Small intestine (tissue), 16 donors: ENCODE results near the gene PLXNA3. TPM values are rescaled to one million over a fixed set of nuclear protein-coding genes. Genes with fewer than 3 reads are reported as not detected.

Experiments used
- DNase-seq, 2 donors: peaks; one replicate each; pipeline versions ENCODE4 v3.0.0 to v3.0.0-alpha.2; 2013
- FAIRE-seq: peaks from 2 replicates; lab custom pipeline; 2012; peaks lifted over from hg19 to GRCh38; lab: Jason Lieb, UNC
- H3K27ac ChIP-seq, 3 donors: one replicate each; pipeline ENCODE4 v1.5.1; 2013; ENCODE audit warnings: low read length in 2 of 3, mild to moderate bottlenecking in 2 of 3, control low read depth in 1 of 3, inconsistent platforms in 1 of 3, low read depth in 1 of 3, moderate library complexity in 1 of 3
- H3K27me3 ChIP-seq, 3 donors: one replicate each; pipeline ENCODE4 v1.6.1; 2013; ENCODE audit warnings: low read length in 3 of 3, inconsistent platforms in 1 of 3; ENCODE audit not compliant: control insufficient read depth in 3 of 3, insufficient read depth in 3 of 3
- H3K36me3 ChIP-seq, 3 donors: one replicate each; pipeline ENCODE4 v1.6.1; 2013; ENCODE audit warnings: low read length in 3 of 3, inconsistent platforms in 1 of 3, low read depth in 1 of 3, mild to moderate bottlenecking in 1 of 3, moderate library complexity in 1 of 3; ENCODE audit not compliant: control insufficient read depth in 3 of 3, insufficient read depth in 2 of 3
- H3K4me1 ChIP-seq, 3 donors: one replicate each; pipeline ENCODE4 v1.6.1; 2013; ENCODE audit warnings: low read length in 2 of 3, inconsistent platforms in 1 of 3, low read depth in 1 of 3, mild to moderate bottlenecking in 1 of 3, moderate library complexity in 1 of 3; ENCODE audit not compliant: control insufficient read depth in 3 of 3, insufficient read depth in 2 of 3
- H3K4me3 ChIP-seq, 3 donors: one replicate each; pipeline ENCODE4 v1.5.1; 2013; ENCODE audit warnings: low read length in 3 of 3, control low read depth in 1 of 3, inconsistent platforms in 1 of 3, low read depth in 1 of 3, mild to moderate bottlenecking in 1 of 3, moderate library complexity in 1 of 3
- H3K9me3 ChIP-seq, 2 donors: one replicate each; pipeline ENCODE4 v1.6.1; 2013; ENCODE audit warnings: low read depth in 1 of 2, low read length in 1 of 2; ENCODE audit not compliant: control insufficient read depth in 2 of 2, insufficient read depth in 1 of 2
- WGBS, 3 donors: extraction: QIAGEN DNeasy Blood & Tissue Kit; methylation state at CpG; one replicate each; pipeline ENCODE4 v1.1.7; 2013; 5-methylcytosine and 5-hydroxymethylcytosine counted together
- long read RNA-seq, 10 donors: transcript quantifications; one replicate each; lab custom pipeline, GENCODE V29; 2026
- polyA plus RNA-seq, 4 donors: library from polyadenylated mRNA; stranded (reverse) in 3 of 4; unstranded in 1 of 4; fragments of 200-250 nt in 3 of 4; fragments of 120-200 nt in 1 of 4; gene quantifications; one replicate each; pipeline versions ENCODE4 v1.2.1 to v1.2.3, GENCODE V29; 2013
- donor health status: healthy with polysubstance abuse.
- donor health status: control.
- donor health status: control.
- donor health status: Bipolar disorder and iron deficiency.
- donor health status: healthy.

The PLXNA3 gene
- polyA plus RNA-seq = 10 to 100 TPM in 2 of 4 donors, 1 to 10 TPM in 2; 3.2 to 30.1 (median 9.6) TPM
- long read RNA-seq, donor 1, partial matches to known transcripts = 7 of 10 reads
- long read RNA-seq, donor 1, other reads (novel, unspliced or antisense) = 0 of 10 reads
- long read RNA-seq, donor 2, partial matches to known transcripts = 0 of 18 reads
- long read RNA-seq, donor 2, other reads (novel, unspliced or antisense) = 17 of 18 reads
- long read RNA-seq, donor 3, partial matches to known transcripts = 15 of 84 reads
- long read RNA-seq, donor 3, other reads (novel, unspliced or antisense) = 65 of 84 reads
- long read RNA-seq, donor 4 = 0 reads
- long read RNA-seq, donor 5 = 0 reads
- long read RNA-seq, donor 6 = 0 reads
- long read RNA-seq, donor 7, partial matches to known transcripts = 5 of 6 reads
- long read RNA-seq, donor 7, other reads (novel, unspliced or antisense) = 0 of 6 reads
- long read RNA-seq, donor 8, partial matches to known transcripts = 0 of 6 reads
- long read RNA-seq, donor 8, other reads (novel, unspliced or antisense) = 6 of 6 reads
- long read RNA-seq, donor 9, partial matches to known transcripts = 0 of 12 reads
- long read RNA-seq, donor 9, other reads (novel, unspliced or antisense) = 11 of 12 reads
- long read RNA-seq, donor 10, partial matches to known transcripts = 5 of 9 reads
- long read RNA-seq, donor 10, other reads (novel, unspliced or antisense) = 0 of 9 reads

DNA sequence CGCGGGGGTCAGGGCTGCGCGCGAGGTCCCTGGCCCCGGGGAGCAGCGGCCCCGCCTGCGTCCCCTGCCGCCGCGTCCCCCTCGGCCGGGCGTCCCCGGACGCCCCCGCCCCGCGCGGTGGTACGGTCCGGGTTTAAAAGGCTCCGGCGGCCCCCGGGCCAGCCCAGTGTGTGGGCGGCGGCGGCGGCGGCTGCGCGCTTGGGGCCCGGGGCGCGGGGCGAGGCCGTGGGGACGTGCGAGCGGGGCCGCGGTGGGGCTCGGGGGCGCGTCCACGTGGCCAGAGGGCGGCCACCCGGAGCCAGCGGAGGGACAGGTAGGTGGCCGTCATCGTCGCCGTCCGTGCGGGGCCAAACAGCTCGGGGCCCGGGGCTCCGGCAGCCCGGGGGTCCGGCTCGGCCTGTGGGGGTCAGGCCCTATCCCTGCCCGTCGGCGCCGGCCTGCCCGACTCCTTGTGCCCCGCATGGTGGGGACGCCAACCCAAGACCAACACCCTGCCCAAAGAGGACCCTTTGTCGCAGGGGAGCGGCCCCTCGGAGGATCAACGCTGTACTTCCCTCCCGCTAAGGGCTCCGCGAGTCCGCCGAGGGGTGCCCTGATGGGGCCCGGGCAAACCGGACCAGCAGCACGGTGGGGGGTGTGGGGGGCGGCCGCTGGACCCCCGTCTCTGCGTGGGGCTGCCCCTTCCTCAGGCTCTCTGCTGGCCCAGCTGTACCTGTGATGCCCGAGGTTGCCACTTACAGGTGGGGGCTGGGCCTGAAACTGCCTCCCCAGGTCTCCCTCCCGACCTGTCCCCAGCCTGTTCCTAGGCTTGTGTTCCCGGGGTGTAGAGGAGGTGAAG is at the start of gene PLXNA3:
PLXNA3 (plus strand) TSS at position 166 of the 838 bp plus-strand sequence. CDS start 1,903 bp downstream, outside the sequence.
- no peaks in the 10 kb centered on the region for H3K27me3 ChIP-seq

DNA sequence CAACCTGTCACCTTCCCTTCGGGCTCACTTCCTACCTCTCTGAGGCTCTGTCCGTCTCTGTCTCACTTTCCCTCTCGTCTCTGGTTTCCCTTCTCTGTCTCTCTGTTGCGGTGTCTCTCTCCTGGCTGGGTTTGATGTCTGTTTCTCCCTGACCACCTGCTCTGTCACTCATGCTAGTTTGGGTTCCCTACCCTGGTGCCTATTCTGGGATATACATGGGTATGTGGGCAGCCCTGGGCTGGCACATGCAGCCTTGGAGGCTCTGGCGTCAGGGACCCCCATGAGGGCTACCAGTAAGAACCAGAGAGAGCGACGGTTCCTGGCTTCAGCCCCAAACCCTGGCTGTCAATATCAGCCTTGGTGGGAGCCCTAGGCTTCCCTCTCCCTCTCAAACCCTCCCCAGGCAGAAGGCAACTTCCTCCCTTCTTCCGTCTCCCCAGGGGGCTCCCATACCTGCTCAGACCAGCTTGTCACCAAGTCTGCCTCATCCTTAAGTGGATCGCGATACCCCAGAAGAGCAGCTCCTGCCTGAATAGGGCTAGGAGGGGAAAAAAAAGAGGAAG is 49.3 kb upstream of the PLXNA3 start:
- WGBS, 3 donors = 40 to 65% (median 57%) methylated on average over 4 to 10 of the region's 10 CpGs
- H3K36me3 ChIP-seq = peaks cover 0 to 14% (median 0%) of the 10 kb centered on the region in 3 donors
- no peaks in the 10 kb centered on the region for H3K27me3 ChIP-seq
- no peak for DNase-seq
- H3K4me3 ChIP-seq = peak overlapping the region in 2 of 3 donors; percentile 43 to 45
- peak overlapping the region; percentile 53 to 93 (median 84) for H3K27ac ChIP-seq
- FAIRE-seq = no peak
- peaks cover 0 to 20% (median 0%) of the 10 kb centered on the region in 3 donors for H3K4me1 ChIP-seq
- H3K9me3 ChIP-seq = no peaks in the 10 kb centered on the region

More for the DNA sequence above, at the start of gene PLXNA3:
- FAIRE-seq = no peak
- Histone ChIP-seq H3K36me3 (peaks cover 0 to 32% (median 0%) of the 10 kb centered on the region in 3 donors), H3K4me3 (peak within 1 kb of the TSS; percentile 41 to 85 (median 62)), H3K27ac (peak within 1 kb of the TSS in 2 of 3 donors; percentile 61 to 62), H3K4me1 (peaks cover 0 to 6% (median 0%) of the 10 kb centered on the region in 3 donors), H3K9me3 (no peaks in the 10 kb centered on the region)
- peak; percentile 36 to 78 for DNase-seq
- 0 to 48% (median 8%) methylated on average over 29 to 88 of the region's 88 CpGs for WGBS, 3 donors

DNA sequence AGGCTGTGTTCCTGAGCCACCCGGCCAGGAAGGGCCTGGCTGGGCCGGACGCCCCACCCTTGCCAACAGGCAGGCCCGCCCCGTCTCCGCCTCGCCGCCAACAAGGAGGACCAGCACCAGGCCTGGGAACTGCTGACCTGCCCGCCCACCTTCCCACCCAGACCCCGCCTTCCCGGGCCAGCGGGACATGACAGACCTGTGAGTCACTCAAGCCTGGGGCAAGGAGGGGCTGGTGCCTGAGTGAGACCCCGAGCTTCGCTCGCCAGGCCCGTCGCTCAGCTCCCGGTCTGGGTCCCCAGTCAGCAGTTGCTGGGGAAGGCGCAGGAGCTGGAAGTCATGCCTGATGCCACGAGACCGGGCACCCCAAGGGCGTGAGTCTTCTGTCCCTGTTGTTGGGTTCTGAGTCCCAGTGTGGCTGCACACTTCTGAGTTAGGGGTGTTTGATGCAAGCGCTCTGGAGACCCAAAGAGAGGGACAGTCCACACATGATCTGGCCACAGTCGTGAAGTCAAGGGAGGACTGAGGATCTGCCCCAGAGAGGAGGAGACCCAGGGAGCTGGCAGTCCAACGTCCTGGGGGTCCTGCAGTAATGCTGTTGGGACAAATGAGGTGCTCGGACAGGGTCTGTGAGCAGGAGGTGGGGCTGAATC is 48.7 kb upstream of the PLXNA3 start, which contains the start of gene DNASE1L1:
DNASE1L1 (minus strand) TSS at position 33 of the 650 bp plus-strand sequence. CDS start 3,686 bp downstream, outside the sequence.
- FAIRE-seq = no peak
- 27 to 51% (median 33%) methylated on average over 19 to 26 of the region's 26 CpGs for WGBS, 3 donors
- H3K4me1 ChIP-seq = peaks cover 0 to 20% (median 0%) of the 10 kb centered on the region in 3 donors
- DNase-seq = peak; percentile 82 to 86
- no peaks in the 10 kb centered on the region for H3K27me3 ChIP-seq
- H3K27ac ChIP-seq = peak within 1 kb of the TSS; percentile 76 to 93 (median 84)
- H3K36me3 ChIP-seq = peaks cover 0 to 18% (median 0%) of the 10 kb centered on the region in 3 donors
- H3K9me3 ChIP-seq = no peaks in the 10 kb centered on the region
- H3K4me3 ChIP-seq = peak within 1 kb of the TSS in 2 of 3 donors; percentile 43 to 45

DNA sequence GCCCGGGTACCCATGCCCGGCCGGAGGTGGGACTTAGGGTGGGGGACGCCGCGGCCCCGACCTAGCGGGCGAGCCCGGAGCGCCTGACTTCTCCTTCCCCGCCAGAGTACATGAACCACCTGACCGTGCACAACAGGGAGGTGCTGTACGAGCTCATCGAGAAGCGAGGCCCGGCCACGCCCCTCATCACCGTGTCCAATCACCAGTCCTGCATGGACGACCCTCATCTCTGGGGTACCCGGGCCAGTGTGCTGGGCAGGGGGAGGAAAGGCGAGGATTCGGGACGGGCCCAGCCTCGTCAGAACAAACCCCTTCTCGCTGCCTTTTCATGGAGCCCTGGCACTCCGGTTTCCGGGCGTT is 46.1 kb upstream of the PLXNA3 start:
- Histone ChIP-seq H3K36me3 (peaks cover 0 to 14% (median 0%) of the 10 kb centered on the region in 3 donors), H3K9me3 (no peaks in the 10 kb centered on the region), H3K27ac (peak overlapping the region; percentile 80 to 93 (median 86)), H3K4me1 (peaks cover 0 to 20% (median 0%) of the 10 kb centered on the region in 3 donors), H3K27me3 (no peaks in the 10 kb centered on the region), H3K4me3 (peak overlapping the region; percentile 61 to 70 (median 62))
- no peak for FAIRE-seq
- DNase-seq = peak; percentile 64 to 74
- WGBS, 3 donors = 1 to 34% (median 5%) methylated on average over 15 to 29 of the region's 29 CpGs

DNA sequence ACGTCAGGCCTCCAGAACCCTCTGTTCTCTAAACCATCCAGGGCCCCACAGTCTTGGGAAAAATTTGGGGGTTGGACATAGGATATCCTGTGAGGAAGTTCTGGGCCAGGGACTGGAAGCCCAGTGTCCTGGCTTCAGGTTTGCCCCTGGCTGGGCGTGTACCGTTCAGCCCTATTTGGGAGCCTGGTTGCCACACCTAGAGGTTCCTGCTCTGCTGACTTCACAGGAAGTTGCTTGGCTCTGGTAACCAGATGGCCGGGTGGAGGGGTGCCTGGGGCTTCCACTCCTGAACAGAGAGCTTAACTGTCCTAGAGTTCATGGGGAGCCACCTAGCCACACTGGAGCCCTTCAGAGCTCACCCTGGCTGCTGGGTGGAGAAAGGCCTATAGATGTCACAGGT is 45.6 kb upstream of the PLXNA3 start:
- peaks cover 0 to 20% (median 0%) of the 10 kb centered on the region in 3 donors for H3K4me1 ChIP-seq
- peak overlapping the region; percentile 58 to 93 (median 86) for H3K27ac ChIP-seq
- peaks cover 0 to 17% (median 0%) of the 10 kb centered on the region in 3 donors for H3K36me3 ChIP-seq
- H3K27me3 ChIP-seq = no peaks in the 10 kb centered on the region
- no peak for FAIRE-seq
- WGBS, 3 donors = 13 to 41% (median 17%) methylated on average over 3 to 4 of the region's 4 CpGs
- no peaks in the 10 kb centered on the region for H3K9me3 ChIP-seq
- H3K4me3 ChIP-seq = peak overlapping the region in 2 of 3 donors; percentile 61 to 62
- DNase-seq = no peak

DNA sequence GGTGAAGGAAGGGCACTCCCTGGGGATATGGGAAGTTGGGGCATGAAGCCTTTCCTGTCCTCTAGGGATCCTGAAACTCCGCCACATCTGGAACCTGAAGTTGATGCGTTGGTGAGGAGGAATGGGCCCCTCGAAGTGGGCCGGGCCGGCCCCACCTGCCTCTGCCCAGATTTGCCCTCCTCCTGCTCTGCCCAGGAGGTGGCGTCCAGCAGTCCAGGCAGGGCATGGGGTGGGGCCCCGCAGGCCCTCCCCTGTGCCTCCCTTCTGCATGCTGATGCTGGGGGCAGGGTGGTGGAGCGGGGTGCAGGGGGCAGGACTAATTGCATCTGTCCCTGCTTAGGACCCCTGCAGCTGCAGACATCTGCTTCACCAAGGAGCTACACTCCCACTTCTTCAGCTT is 44.9 kb upstream of the PLXNA3 start:
- H3K4me1 ChIP-seq = peaks cover 0 to 20% (median 0%) of the 10 kb centered on the region in 3 donors
- 70 to 83% (median 76%) methylated on average over 2 to 8 of the region's 8 CpGs for WGBS, 3 donors
- FAIRE-seq (no peak), DNase-seq (no peak)
- H3K27ac ChIP-seq = peak overlapping the region in 1 of 3 donors; percentile 86
- H3K4me3 ChIP-seq = no peak overlapping the region
- H3K36me3 ChIP-seq = peaks cover 0 to 17% (median 0%) of the 10 kb centered on the region in 3 donors
- no peaks in the 10 kb centered on the region for H3K27me3 ChIP-seq
- H3K9me3 ChIP-seq = no peaks in the 10 kb centered on the region

DNA sequence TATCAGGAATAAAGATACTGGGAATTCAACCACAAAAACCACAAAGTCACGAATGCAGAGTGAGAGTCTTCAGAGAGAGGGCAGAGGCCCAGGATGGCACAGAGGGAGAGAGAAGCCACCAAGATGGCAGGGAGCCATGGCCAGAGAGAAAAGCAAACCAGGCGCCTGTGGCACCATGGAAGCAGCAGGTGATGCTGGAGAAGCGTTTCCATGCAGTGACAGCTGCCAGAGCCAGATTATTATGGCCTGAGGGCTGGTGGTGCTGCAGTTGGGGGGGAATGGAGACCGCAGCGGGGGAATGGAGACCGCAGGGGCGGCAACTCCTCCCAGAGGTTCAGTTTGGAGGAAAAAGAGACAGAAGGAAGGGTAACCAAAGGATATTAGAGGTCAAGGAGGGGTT is 40.9 kb upstream of the PLXNA3 start:
- Histone ChIP-seq H3K4me3 (no peak overlapping the region), H3K36me3 (peaks cover 0 to 40% (median 0%) of the 10 kb centered on the region in 3 donors), H3K27ac (no peak overlapping the region), H3K9me3 (no peaks in the 10 kb centered on the region), H3K27me3 (no peaks in the 10 kb centered on the region), H3K4me1 (peaks cover 0 to 6% (median 0%) of the 10 kb centered on the region in 3 donors)
- 76 to 86% (median 83%) methylated on average over 7 of the region's 7 CpGs for WGBS, 3 donors
- DNase-seq (no peak), FAIRE-seq (no peak)
